NAMALWA (cell line): ENCODE data around the gene WFIKKN2.
A peak's percentile ranks its signal among the peaks of the same experiment; 100 is the strongest.
"Not testable (repeated sequence)": the region's sequence is repeated elsewhere in the genome, so short reads cannot be mapped to it uniquely, and the experiment has no call there.

Source experiments
- DNase-seq: peaks from one replicate; pipeline ENCODE4 v3.0.0-alpha.2; 2015; ENCODE audit warnings: low spot score

Gene WFIKKN2

DNA sequence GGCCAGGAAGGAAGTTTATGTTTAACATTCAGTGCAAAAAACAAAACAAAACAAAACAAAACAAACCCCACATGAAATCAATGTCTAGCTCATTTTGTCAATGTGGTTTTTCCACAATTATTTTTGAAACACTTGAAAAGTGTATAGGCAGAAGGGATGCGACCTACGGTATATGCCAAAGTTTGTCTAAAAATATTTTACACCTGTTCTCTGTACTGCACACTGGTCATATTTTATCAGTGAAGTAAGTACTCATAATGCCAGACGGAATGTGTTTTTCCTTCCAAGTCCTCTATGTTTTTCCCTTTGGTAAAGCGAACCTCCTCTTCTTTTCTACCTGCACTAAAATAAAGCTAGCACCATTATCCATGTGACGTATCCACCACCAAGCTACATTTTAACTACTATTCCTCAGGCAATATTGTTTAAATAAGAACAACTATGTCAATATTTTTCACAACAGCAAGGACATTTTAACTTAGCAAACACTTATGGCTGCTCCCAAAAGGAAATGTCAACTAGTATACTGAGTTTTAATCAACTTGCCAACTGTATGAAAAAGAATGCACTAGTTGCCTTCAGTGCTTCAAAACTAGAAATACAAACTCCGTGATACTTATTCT, 20.4 kb downstream of the WFIKKN2 start:
- no peak for DNase-seq

DNA sequence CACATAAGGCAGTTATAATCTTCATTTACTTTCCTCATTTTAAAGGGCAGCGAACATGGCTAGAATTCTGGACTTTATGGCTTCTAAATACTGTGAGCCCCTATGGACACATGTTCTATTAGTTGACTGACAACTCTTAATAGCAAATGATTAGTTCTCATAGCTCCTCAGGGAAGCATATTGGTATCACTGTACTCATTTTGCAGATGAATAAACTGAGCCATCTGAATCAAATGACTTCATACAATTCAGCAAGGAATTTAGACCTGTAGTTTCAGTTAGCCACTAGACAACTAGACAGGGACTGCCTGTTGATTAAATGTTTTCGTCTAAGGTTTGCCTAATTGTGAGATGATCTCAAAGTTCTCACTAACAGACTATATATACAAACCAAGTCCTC, 21.0 kb downstream of the WFIKKN2 start:
- no peak for DNase-seq

DNA sequence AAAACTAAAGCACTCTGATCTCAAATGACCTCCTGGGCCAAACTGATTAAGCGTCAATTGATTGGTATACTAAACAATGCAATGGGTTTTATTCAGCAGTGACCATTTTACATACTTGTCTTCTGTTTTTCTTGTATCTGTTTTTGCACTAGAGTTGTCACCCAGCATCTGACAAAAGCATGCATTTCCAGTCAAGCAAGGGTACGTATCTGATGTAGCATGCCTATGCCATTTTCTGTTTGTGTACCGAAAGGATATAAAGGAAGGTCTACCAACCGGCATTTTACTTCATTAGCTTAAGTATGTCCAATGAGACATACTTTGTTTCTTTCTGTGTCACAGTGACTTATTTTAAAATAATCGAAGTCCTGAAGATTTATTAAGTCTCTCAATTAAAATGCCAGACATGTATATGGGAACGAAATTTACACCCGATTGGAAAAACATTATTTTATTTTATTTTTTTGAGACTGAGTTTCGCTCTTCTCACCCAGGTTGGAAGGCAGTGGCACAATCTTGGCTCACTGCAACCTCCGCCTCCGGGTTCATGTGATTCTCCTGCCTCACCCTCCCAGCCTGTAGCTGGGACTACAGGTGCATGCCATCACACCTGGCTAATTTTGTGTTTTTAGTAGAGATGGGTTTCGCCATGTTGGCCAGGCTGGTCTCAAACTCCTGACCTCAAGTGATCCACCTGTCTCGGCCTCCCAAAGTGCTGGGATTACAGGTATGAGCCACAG, 23.3 kb downstream of the WFIKKN2 start:
- no peak for DNase-seq

DNA sequence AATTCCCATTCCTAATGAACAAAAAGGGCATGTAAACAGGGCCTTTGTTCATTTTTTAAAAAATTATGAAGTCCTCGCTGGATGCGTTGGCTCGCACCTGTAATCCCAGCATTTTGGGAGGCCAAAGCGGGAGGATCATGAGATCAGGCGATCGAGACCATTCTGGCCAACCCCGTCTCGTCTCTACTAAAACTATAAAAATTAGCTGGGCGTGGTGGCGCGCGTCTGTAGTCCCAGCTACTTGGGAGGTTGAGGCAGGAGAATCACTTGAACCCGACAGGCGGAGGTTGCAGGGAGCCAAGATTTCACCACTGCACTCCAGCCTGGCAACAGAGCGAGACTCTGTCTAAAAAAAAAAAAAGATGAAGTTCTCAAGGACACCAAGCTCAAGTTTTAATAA, 24.3 kb downstream of the WFIKKN2 start:
- DNase-seq: not testable (repeated sequence)

DNA sequence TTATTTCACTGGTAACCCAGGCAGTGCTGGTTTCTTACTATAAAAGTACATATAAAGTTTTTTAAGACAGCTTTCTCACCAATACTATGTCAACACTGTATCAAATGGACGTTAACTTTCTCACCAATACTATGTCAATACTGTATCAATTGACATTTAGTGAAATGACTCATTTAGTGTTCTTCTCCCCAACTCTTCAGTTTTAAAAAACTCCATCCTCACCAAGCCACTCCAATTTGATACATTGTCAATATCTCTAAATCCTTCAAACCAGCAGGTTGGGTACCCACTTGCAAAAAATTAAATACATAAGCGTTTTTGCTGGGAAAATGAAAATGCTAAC, 25.9 kb downstream of the WFIKKN2 start:
- DNase-seq: no peak

DNA sequence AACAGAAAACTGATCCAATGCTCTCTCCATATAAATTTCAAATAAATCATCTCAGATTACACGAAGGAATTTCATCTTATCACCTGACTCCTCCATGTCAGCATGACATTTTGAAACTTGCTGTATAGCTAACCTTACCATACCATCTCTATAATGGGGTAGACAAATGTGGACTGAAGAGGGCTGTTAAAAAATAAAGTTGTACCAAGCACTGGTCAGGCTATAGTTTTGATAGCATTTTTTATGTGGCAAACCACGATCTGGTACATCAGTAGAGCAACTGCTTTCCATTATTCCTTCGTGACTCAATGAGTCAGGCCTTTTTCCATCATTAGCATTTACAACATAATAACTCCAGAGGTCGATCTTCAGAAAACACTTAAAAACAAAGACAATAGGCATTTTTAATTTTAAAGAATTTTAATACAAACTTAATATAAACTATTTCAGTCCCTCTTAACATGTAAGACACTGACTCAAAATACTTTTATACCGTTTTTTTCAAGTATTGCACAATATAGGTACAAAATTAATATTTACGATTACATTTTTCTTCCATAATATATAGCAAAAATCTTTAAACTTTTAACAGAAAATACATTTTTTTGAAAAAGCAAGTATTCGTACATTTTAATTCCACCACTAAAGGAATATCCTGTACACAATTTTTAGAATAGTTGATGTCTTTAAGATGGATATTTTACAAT, 26.6 kb downstream of the WFIKKN2 start:
- DNase-seq: no peak

DNA sequence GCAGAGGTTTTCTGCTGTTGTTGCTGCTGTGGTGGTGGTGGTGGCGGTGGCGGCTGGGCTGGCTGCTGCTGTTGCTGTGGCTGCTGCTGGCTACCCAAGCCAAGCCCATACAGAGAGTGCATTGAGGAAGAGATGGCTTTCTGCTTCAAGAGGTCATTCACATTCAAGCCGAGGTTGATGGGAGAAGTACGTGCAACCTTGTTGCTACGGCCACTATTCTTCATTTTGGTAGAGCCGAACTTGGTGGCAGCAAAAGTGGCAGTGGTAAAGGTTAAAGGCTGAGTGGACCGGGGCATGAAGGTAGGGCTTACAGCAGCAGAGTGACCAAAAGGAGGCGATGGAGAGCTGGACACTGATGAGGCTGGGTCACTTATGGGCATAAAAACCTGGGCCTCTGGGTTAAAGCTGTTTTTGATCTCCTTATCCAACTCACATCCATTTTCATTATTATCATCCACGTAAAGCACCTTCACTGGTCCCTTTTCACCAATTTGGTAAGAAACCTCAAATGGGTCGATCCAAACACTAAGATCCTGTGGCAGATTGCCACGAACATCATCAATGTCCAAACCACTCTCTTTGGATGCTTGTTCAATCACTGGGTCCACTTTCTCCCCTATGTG, 27.9 kb downstream of the WFIKKN2 start:
- DNase-seq: peak; percentile 43

DNA sequence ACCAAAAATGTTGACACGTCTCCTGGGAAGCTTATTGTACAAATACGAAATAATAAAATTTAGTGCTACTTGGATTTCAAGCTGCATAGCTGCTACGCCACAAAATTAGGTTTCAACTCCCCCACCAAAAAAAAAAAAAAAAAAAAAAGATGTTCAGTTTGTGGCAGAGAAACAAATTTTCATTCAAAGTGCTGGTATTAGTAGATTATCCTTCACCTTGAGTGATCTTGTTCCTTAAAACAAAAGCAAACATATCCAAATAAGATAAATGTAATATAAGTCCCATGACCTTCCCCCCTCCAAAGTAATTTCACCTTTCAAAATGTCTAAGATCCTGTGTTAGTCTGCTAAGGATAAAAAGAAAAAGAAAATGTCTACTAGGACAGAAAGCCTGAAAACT, 28.5 kb downstream of the WFIKKN2 start:
- DNase-seq: no peak

DNA sequence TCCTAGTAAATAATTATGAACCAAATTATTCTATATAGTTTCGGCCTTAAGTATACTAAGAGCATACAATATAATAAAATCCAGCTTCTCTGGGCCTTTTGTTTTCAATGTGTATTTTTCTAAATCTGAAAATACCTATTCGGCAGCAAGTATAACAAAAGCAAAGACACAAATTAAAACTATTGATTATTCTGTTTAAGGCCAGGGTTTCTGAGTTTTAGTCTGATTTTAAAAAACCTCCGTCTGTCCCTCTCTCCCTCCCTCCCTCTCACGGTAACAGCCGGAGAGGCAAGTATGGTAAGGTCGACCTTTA, 29.3 kb downstream of the WFIKKN2 start:
- no peak for DNase-seq

DNA sequence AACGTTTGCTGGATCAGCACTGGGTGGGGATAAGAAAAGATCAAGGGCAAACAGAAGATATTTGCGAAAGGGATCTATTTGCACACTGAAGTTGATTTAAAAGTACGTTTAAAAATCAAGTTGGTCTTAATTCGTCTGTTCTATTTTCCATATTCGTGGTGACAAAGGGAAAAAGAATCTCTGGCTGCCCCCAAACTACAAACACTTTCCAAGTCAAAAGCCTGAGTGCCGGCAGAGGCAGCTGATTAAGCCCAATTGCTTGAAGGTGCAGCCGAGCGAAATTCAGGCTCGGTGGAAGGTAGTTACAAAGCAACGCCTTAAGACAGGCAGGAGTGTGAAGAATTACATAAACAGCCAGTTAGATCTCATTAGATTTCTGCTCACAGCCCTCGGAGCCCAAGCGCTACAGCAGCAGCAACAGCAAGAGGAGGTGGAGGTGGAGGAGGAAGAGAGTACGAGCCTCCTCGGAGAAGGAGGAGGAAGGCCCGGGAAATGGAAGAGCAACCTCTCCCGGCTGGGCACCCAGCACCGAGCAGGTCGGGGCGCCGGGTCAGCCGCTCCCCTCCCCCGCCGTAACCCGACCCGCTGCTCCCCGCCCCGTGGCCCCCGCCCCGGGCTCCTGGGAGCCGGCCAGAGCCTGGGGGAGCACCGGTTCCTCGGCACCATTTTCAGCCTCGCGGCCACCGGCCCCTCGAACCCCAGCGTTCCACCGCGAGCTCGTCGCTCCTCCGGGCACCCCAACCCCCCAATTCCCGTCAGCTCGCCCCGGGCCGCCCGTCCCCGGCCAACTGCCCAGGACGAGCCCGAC, 29.9 kb downstream of the WFIKKN2 start:
- DNase-seq: peak; percentile 80

DNA sequence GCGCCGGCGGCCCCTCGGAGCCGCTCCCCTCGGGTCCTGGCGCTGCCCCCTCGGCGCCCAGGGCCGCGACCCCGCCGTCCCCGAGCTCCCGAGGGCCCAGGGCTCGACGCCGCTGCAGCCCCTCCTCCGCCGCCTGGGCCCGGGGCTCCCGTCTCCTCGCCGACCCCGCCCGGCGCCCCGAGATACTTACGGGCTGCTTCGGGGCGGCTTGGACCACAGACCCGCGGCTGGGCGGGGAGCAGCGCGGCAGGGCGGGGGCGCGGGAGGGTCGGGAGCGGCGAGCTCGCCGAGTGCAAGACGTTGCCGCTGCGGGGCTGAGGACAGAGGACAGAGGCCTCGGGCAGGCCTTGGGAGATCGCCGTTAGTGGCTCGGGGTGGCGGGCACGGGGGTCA, 30.5 kb downstream of the WFIKKN2 start:
- no peak for DNase-seq

DNA sequence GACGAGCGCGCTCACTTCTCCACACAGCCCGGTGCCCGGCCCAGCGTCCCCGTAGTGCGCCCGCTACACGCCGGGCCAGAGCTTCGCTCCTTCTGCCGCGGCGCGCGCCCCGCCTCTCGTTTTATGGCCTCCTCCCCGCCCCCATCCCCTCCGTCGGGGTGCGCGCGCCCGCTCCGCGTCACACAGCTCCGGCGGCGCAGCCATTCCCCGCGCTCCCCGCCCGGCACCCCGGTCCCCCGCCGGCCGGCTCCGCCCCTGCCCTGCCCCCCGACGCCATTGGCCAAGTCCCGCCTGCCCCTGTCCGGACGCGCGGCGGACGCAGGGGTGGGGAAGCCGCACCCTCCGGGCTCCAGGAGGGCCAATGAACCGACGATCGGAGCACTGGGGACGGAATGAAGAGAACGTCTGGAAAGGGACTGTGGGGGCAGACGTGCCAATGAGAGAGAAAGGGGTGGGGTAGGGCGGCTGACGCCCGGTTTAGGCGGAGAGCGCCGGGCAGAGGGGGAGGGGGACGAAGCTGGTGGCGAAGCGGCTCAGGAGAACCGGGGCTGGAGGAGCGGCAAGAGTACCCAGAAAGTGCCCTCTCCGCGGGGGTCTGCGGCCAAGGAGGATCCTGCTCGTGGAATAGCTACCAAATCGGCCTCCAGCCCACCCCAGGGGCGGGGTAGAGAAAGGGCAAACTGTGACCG, 31.0 kb downstream of the WFIKKN2 start, which contains the start of gene TOB1:
TOB1 (minus strand) TSS at position 94 of the 689 bp plus-strand sequence. CDS start 2,337 bp downstream, outside the sequence.
- peak; percentile 96 for DNase-seq

DNA sequence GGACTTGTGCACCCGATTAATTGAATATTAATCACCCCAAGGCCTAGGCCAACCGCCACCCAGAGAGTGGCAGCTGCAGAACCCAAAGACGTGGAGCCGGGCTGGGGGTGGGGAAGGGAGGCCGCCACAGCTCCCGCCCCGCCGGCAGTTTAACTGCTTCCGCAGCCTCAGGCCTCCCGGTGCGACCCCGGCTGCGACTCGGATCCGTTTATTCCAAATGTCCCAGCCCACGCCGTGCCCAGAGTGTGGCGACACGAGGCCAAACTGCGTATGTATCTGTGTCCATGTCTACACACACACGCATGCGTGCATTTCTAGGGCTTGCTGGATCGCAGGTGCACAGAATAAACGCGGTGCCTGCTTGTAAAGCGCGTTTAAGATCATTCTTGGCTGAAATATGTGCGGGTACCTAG, 31.6 kb downstream of the WFIKKN2 start:
- DNase-seq: peak; percentile 89

DNA sequence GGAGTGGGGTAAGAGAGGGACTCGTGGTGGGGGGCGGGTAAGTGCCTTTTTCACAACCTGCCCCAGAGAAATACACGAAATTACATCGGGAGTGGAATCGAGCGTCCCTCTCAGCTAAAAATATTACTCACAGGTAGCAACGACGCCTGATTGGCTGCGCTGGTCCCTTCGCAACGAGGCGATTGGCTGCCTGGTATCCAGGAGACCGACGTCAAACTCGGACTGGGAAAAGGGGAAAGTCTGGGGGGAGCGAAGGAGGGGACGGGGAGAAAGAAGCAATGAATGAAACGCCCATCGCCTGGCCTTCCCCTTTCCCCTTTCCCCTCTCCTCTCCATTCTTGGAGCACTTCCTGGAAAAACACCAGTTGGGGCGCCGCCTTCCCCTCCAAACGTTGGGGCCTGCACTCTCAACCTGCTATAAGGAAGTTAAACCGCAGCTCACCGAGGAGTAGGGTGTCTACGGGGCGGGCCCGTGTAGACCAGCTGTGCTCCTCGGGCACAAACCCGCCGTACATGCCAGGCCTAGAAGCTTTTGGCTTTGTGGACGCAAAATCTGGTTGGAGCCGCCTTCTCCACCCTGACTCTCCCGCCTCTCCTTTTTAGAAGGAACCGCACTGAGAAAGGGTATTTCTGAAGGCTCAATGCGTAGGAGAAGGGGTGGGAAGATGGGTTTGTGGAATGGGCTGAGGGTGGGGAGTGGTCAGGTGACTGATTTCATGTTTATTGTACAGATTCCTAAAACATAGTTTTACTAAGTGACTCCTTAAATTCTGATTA, 32.2 kb downstream of the WFIKKN2 start:
- peak; percentile 94 for DNase-seq

DNA sequence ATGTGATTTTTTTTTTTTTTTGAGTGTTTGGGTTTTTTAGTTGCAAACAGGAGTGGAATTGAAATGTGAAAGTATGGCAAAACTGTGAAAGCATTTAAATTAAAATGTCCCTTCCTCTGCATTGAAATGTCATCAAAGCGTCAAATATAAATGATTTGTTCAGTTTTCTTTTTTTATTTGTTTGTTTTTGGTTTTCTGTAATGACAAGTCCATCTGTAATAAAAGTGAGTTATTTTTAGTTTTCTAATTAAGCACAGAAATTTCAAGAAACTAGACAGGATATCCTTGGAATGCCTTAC, 32.7 kb downstream of the WFIKKN2 start:
- no peak for DNase-seq

DNA sequence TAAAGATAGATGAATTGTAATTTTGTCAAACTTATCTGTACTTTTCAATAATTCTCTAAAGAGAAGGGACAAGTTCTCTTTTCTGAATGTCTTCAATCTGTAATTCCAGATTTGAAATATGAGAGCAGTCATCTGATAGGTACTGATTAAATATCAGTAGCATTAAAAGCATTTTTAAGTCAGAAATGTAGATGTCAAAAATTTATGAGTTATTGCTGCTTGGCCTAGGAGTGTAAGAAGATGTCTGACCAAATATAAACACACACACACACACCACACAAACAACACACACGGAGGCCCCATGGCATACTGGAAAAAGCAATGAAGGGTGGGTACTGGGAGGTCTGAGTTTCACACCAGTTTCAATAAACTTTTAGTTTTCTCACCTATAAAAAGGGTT, 33.2 kb downstream of the WFIKKN2 start:
- DNase-seq: no peak

DNA sequence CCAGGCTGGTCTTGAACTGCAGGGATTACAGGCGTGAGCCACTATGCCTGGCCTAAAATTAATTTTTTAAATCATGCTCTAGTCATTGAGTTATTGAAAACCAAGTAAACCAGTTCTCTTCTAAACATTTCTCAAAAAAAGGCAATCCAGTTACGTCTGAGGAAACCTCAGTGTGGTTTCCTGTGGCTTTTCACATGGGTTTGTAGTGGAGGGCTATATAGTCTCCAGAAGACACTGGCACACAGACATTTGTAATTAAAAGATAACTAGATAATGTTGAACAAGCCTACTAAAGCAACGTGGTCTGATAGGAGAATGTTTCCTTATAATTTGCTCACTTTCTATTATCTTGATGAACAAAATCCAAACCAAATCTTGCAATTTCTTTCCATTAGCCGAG, 36.0 kb downstream of the WFIKKN2 start:
- DNase-seq: no peak

DNA sequence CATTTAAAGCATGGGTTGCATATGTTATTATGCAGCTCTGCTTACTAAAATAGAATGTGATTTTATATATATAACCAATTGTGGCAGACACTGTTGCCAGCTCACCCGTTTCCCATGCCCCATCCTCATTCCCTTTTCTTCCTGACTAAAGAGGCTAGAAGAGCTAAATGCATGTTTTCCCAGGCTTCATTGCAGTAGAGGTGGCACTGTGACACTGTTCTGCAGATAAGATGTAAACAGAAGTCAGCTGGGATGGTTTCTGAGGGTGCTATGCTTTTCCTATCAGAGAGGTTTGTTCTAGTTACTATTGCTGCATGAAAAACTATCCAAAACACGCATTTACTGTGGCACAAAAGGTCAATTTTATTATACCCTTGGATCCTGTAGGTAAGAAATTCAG, 36.5 kb downstream of the WFIKKN2 start:
- DNase-seq: no peak

DNA sequence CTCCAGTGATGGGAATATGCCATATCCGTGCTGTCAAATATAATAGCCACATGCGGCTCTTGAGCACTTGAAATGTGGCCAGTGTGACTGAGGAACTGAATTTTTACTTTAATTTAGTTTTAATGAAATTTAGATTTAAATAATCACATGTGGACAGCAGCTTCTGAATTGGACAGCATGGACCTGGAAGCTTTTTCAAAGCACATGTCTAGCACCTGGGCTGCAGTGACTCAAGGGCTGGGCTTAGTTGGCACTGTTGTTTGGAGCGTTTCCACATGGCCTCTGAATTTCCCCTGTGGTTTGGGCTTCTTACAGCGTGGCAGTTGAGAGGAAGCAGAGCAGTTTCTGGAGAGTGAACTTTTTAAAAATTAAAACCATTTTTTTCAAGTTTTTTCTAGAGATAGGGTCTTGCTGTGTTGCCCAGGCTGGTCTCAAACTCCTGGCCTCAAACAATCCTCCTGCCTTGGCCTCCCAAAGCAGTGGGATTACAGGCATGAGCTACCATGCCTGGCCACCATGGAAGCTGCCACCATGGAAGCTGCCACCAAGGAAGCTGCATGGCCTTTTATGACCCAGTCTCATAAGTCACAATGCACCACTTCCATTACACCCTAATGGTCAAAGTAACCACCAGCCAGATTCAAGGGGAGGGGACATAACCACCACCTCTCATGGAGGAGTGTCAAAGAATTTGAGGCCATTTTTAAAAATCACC, 37.5 kb downstream of the WFIKKN2 start:
- DNase-seq: no peak

DNA sequence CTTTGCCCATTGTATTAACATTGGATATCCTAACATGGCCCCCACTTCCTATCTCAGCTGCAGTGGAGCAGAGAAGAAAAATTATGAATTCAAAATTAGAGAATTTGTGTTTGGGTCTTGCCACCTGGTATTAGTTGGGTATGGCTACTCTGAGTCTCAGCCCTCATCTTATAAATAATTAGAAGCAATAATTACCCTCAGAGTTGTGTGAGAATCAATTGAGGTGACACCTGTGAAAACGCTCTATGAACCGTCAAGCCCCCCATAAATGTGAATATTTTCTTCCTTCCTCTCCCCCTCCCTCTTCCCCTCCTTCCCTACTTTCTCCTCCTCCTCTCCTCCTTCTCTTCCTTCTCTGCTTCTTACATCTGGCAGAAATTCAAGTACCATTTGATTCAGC, 39.7 kb downstream of the WFIKKN2 start:
- no peak for DNase-seq
